Ectodermal cell (in vitro differentiated cells): Measurements from ENCODE around the gene LDAH. TPM values are rescaled to one million over a fixed set of nuclear protein-coding genes. Genes with fewer than 3 reads are reported as not detected.

Experiments used
- H3K27ac ChIP-seq: 2 replicates; pipeline ENCODE4 v1.7.0; 2013; ENCODE audit warnings: mild to moderate bottlenecking, low read depth, low read length; ENCODE audit not compliant: insufficient read depth, poor library complexity, severe bottlenecking
- H3K27me3 ChIP-seq: 2 replicates; pipeline ENCODE4 v1.7.0; 2013; ENCODE audit warnings: mild to moderate bottlenecking, low read length; ENCODE audit not compliant: insufficient read depth, control insufficient read depth, poor library complexity, severe bottlenecking
- H3K36me3 ChIP-seq: one replicate; pipeline ENCODE4 v1.7.0; 2013; ENCODE audit warnings: low read length; ENCODE audit not compliant: control insufficient read depth, insufficient read depth
- H3K4me1 ChIP-seq: one replicate; pipeline ENCODE4 v1.7.0; 2013; ENCODE audit warnings: low read length; ENCODE audit not compliant: control insufficient read depth, insufficient read depth
- H3K4me3 ChIP-seq: 2 replicates; pipeline ENCODE4 v1.7.0; 2013; ENCODE audit warnings: low read depth, low read length, control low read depth; ENCODE audit not compliant: insufficient read depth
- H3K9me3 ChIP-seq: 2 replicates; pipeline ENCODE4 v1.7.0; 2013; ENCODE audit warnings: mild to moderate bottlenecking, low read length, moderate library complexity; ENCODE audit not compliant: control insufficient read depth
- WGBS, 2 experiments: methylation state at CpG; one replicate each; pipeline ENCODE4 v1.1.7; 2013; ENCODE audit warnings: missing lambda C conversion rate in 2 of 2; 5-methylcytosine and 5-hydroxymethylcytosine counted together
- polyA plus RNA-seq, 4 experiments: library from polyadenylated mRNA; stranded (reverse); fragments of 50-300 nt; gene quantifications; one replicate each; pipeline ENCODE4 v1.2.3, GENCODE V29; 2013

LDAH gene
- 52.6 TPM for polyA plus RNA-seq (2013, experiment 1 of 4)
- 55.6 TPM for polyA plus RNA-seq (2013, experiment 2 of 4)
- 43.2 TPM for polyA plus RNA-seq (2013, experiment 3 of 4)
- 43.7 TPM for polyA plus RNA-seq (2013, experiment 4 of 4)

DNA sequence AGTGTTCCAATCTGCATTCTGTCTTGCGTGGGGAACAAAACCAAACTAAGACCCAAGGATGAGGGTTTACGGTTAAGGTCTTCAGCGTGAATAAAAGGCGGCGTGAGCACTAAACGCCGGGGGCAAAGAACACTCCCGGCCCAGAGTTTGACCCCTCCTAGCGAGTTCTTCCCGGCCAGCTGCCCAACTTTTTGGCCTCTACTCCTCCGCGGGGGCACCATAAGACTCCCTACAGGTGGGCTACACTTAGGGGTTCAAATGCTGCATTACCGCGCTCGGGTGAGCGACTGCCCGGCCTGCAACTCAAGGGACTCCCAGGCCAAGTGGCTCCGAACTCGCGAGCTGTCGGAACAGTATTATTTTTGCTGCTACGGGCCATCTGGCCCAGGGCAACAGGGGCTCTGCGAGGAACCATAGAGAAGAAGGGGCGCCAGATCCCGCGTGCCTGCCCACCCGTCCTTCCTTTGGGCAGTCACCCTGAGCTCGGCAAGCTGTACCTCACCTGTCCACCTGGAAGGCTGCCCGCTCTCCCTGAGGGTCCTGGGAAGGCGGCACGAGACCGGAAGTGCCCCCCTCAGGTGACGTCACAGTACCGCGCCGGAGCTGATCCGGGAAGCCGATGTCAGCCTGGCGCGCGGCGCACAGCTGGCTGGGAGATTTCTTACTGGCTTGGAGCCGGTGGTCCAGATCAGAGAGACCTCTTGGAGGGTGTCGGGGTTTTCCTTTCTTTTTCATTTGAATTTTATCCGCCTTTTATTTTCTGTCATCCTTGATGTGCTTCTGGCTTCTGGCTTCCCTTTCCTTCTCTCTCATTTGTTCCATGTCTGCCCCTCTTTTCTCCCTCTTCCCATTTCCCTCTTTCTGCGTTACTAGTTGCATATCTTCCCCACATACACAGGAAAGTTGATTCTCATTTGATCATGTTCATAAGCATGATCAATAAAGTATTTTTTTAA, at the start of gene LDAH:
LDAH (minus strand) TSS at position 567 of the 956 bp plus-strand sequence. CDS start 21,638 bp downstream, outside the sequence.
- Histone ChIP-seq H3K27ac (peak within 1 kb of the TSS; percentile 66), H3K4me3 (peak within 1 kb of the TSS; percentile 66), H3K36me3 (no peaks in the 10 kb centered on the region), H3K4me1 (no peaks in the 10 kb centered on the region), H3K9me3 (no peaks in the 10 kb centered on the region), H3K27me3 (peaks cover 29% of the 10 kb centered on the region)
- WGBS, 2 experiments: 2% methylated on average over 46 of the region's 46 CpGs

DNA sequence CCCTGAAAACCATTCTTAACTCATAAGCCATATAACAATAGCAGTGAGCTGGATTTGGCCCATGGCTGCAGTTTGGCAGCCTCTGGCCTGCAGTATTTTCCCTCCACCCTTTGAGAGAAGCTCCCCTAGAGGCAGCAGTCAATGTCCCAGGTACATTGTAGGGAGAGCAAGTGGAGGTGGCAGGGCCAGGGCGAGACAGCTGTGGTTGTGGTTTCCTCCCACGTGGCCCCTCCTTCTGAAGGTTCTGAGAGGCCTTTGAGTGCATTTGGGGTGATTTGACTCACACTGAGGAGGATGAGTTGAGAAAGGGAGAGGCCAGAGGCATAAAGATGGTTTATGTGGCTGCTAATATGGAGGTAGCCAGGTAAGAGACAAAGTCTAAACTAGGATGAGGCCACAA, 45.5 kb upstream of the LDAH start:
- Histone ChIP-seq H3K4me1 (no peaks in the 10 kb centered on the region), H3K9me3 (no peaks in the 10 kb centered on the region), H3K27ac (no peak overlapping the region), H3K36me3 (no peaks in the 10 kb centered on the region), H3K4me3 (no peak overlapping the region), H3K27me3 (peaks cover 4% of the 10 kb centered on the region)
- WGBS, 2 experiments: 36 to 38% methylated on average over 2 of the region's 2 CpGs

DNA sequence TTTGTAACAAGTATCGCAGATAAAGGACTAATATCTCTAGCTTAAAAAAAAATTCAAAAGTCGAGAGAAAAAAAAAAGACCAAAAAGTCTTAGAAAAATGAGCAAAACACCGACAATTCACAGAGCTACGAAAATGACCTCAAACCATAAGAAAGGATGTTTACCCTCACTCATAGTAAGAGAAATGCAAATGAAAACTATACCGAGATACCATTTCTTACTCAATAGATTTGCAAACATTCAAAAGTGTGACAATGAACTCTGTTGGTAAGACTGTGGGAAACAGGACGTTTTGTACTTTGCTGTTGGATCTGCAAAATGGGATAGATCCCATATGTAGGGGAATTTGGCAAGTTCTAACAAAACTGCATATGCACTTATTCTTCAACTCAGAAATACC, 39.9 kb upstream of the LDAH start:
- H3K4me1 ChIP-seq: no peaks in the 10 kb centered on the region
- WGBS, 2 experiments: 71 to 80% methylated on average over 4 to 6 of the region's 6 CpGs
- no peaks in the 10 kb centered on the region for H3K36me3 ChIP-seq
- H3K27me3 ChIP-seq: peaks cover 13% of the 10 kb centered on the region
- H3K4me3 ChIP-seq: no peak overlapping the region
- H3K27ac ChIP-seq: no peak overlapping the region
- H3K9me3 ChIP-seq: no peaks in the 10 kb centered on the region

DNA sequence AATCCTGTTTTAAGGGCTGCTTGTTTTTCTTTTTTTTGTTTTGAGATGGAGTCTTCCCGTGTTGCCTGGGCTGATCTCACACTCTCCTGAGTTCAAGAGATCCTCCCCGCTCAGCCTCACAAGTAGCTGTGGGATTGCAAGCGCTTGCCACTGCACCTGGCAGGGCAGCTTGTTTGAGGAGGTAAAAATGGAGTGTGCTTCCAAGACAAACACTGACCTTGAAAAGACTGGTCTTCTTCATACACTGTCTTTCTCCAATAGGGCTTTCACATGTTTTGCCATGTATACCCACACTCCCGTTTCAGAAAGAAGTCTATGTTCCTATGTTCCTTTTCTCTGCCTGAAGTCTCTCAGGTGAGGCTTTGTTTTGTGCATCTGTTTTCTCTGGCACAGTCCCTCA, 32.6 kb upstream of the LDAH start:
- Histone ChIP-seq H3K27me3 (peaks cover 23% of the 10 kb centered on the region), H3K4me1 (no peaks in the 10 kb centered on the region)
- 90% methylated on average over 4 of the region's 4 CpGs for WGBS, 2 experiments

DNA sequence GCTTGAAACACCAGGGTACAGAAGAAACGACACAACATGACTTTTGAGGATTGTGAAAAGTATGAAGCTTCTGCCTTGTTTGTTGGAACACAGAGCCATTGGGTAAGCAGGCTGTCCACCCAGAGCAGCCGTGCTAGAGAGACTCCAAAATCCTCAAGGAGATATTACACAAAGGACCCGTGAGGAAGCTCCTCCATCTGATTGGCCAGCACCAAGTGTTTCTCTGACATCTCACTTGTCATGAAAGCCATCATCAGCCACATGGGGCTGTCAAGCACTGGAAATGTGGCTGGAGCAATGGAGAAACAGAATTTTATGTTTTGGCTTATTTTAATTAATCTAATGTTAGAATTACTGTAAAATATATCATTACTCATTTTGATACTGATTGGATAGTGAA, 29.8 kb upstream of the LDAH start:
- 74 to 75% methylated on average over 3 of the region's 3 CpGs for WGBS, 2 experiments
- H3K4me1 ChIP-seq: no peaks in the 10 kb centered on the region
- no peak overlapping the region for H3K27ac ChIP-seq
- no peaks in the 10 kb centered on the region for H3K36me3 ChIP-seq
- H3K9me3 ChIP-seq: no peaks in the 10 kb centered on the region
- H3K4me3 ChIP-seq: no peak overlapping the region
- peaks cover 15% of the 10 kb centered on the region for H3K27me3 ChIP-seq

More for the DNA sequence above, 32.6 kb upstream of the LDAH start:
- no peaks in the 10 kb centered on the region for H3K36me3 ChIP-seq
- no peak overlapping the region for H3K4me3 ChIP-seq
- H3K9me3 ChIP-seq: no peaks in the 10 kb centered on the region
- H3K27ac ChIP-seq: no peak overlapping the region

DNA sequence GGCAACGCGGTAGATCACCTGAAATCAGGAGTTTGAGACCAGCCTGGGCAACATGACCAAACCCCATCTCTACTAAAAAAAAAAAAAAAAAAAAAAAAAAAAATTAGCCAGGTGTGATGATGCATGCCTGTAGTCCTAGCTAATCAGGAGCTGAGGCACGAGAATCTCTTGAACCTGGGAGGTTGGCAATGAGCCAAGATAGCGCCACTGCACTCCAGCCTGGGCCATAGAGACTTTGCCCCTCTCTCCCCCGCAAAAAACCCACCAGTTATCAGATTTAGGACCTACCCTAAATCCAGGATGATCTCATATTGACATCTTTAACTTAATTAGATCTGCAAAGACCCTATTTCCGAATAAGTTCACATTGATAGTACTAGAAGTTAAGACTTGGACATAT, 29.2 kb upstream of the LDAH start:
- no peaks in the 10 kb centered on the region for H3K36me3 ChIP-seq
- 86 to 90% methylated on average over 6 of the region's 6 CpGs for WGBS, 2 experiments

DNA sequence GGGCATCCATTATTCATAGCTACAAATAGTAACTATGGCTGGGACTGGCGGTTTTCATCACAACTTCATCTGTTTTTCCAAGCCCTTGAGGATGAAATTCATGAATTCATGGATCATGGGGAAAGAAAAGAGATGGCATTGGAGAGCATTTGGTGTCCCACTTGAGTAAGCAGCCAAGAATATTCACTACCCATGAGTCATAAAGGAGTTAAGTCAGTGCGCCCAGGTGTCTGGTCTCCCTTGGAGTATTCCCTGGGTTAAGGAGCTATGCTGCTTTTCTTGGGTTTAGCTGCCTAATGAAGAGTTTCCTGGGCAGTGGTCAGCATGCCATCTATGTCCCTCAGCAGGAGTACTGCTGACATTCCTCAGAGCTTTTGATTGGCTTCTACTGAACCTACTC, 21.3 kb upstream of the LDAH start:
- H3K4me3 ChIP-seq: no peak overlapping the region
- H3K4me1 ChIP-seq: no peaks in the 10 kb centered on the region
- H3K27ac ChIP-seq: no peak overlapping the region
- H3K36me3 ChIP-seq: no peaks in the 10 kb centered on the region
- peaks cover 23% of the 10 kb centered on the region for H3K27me3 ChIP-seq
- WGBS, 2 experiments: 83 to 86% methylated on average over 2 of the region's 2 CpGs
- H3K9me3 ChIP-seq: no peaks in the 10 kb centered on the region

More for the DNA sequence above, 29.2 kb upstream of the LDAH start:
- H3K4me3 ChIP-seq: no peak overlapping the region
- H3K9me3 ChIP-seq: no peaks in the 10 kb centered on the region
- no peak overlapping the region for H3K27ac ChIP-seq
- H3K27me3 ChIP-seq: peaks cover 16% of the 10 kb centered on the region
- H3K4me1 ChIP-seq: no peaks in the 10 kb centered on the region

DNA sequence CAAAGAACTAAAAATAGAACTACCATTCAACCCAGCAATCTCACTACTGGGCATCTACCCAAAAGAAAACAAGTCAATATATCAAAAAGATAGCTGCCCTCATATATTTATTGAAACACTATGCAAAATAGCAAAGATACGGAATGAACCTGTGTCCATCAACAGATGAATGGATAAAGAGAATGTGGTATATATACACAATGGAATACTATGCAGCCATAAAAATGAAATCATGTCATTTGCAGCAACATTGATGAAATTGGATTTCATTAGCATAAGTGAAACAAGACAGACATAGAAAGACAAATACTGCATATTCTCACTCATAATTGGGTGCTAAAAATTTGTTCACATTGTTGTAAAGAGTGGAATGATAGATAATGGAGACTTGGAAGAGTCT, 16.2 kb upstream of the LDAH start:
- WGBS, 2 experiments: 88% methylated on average over 1 of the region's 1 CpG; no CpG with 5 or more reads in 1 of the 2 experiments
- Histone ChIP-seq H3K4me1 (no peaks in the 10 kb centered on the region), H3K9me3 (no peaks in the 10 kb centered on the region), H3K27ac (no peak overlapping the region), H3K4me3 (no peak overlapping the region), H3K27me3 (peaks cover 18% of the 10 kb centered on the region), H3K36me3 (no peaks in the 10 kb centered on the region)

DNA sequence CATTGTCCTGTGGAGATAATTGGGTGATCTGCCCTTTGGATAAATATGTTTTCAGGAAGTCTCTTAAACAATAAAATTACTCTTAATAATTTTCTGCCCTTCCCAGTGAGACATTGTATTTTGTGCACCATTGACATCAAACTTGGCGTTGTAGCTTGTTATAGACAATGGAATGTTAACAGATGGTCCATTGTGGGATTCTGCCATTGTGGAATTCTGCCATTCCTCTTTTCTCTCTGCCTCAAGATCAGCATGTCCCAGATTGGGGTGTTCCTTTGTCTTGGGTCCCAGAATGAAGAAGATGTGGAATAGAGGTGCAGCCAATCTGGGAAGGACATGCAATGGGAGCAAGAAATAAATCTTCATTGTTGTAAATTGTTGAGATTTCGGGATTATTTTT, 15.1 kb upstream of the LDAH start:
- H3K27me3 ChIP-seq: peaks cover 18% of the 10 kb centered on the region
- 78 to 98% methylated on average over 1 to 2 of the region's 2 CpGs for WGBS, 2 experiments

DNA sequence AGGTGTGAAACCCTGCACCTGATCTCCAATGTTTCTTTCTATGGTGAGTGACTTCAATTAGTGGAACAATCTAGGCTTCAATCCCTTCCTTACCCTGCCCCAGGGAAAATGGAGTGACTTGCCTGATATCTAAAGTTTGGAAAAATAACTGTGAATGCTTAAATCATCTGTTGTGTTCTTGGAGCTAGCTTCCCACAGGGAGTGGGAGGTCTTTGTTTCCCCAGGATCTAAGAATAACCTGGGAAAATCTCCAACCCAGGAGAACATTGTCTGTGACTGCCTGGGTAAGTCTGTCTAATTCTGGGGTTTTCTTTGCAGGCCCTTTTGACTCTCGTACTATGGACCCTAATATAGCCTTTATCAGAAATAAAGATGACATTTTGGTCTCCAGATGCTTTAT, 13.6 kb upstream of the LDAH start:
- H3K27me3 ChIP-seq: peaks cover 7% of the 10 kb centered on the region
- H3K4me3 ChIP-seq: no peak overlapping the region
- H3K4me1 ChIP-seq: no peaks in the 10 kb centered on the region
- no peaks in the 10 kb centered on the region for H3K36me3 ChIP-seq
- no peak overlapping the region for H3K27ac ChIP-seq
- WGBS, 2 experiments: 50 to 94% methylated on average over 1 of the region's 1 CpG
- H3K9me3 ChIP-seq: no peaks in the 10 kb centered on the region

More for the DNA sequence above, 15.1 kb upstream of the LDAH start:
- H3K36me3 ChIP-seq: no peaks in the 10 kb centered on the region
- H3K4me3 ChIP-seq: no peak overlapping the region
- no peaks in the 10 kb centered on the region for H3K4me1 ChIP-seq
- H3K9me3 ChIP-seq: no peaks in the 10 kb centered on the region
- H3K27ac ChIP-seq: no peak overlapping the region
